ENCODE measurements around the gene ZNF587.
"Not testable (repeated sequence)": the region's sequence is repeated elsewhere in the genome, so short reads cannot be mapped to it uniquely, and the experiment has no call there.

DNA sequence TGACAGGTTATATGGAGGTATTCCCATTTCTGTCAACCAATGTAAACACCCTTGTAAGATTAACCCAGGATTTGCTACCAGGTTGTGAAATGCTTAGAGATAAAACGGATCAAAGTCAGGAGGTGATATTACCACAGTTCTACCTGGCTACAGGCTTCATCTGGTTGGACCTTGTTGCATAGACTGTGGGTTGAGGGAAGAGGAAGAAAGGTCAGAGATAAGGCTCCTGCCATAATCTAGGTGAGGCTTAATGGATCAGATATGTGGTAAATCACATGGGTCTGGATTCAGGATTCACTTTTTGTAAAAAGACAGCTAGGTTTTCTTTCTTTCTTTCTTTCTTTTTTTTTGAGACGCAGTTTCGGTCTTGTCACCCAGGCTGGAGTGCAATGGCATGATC, 28.2 kb upstream of the ZNF587 start:
- TF ChIP-seq, protein P1, sequence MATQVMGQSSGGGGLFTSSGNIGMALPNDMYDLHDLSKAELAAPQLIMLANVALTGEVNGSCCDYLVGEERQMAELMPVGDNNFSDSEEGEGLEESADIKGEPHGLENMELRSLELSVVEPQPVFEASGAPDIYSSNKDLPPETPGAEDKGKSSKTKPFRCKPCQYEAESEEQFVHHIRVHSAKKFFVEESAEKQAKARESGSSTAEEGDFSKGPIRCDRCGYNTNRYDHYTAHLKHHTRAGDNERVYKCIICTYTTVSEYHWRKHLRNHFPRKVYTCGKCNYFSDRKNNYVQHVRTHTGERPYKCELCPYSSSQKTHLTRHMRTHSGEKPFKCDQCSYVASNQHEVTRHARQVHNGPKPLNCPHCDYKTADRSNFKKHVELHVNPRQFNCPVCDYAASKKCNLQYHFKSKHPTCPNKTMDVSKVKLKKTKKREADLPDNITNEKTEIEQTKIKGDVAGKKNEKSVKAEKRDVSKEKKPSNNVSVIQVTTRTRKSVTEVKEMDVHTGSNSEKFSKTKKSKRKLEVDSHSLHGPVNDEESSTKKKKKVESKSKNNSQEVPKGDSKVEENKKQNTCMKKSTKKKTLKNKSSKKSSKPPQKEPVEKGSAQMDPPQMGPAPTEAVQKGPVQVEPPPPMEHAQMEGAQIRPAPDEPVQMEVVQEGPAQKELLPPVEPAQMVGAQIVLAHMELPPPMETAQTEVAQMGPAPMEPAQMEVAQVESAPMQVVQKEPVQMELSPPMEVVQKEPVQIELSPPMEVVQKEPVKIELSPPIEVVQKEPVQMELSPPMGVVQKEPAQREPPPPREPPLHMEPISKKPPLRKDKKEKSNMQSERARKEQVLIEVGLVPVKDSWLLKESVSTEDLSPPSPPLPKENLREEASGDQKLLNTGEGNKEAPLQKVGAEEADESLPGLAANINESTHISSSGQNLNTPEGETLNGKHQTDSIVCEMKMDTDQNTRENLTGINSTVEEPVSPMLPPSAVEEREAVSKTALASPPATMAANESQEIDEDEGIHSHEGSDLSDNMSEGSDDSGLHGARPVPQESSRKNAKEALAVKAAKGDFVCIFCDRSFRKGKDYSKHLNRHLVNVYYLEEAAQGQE (IDR thresholded peaks at IDR 0.05; ENCODE audit: borderline replicate concordance in 1 of 2, low read depth in 1 of 2, low read length in 2 of 2): not testable (repeated sequence)
- not testable (repeated sequence) for TF ChIP-seq CREM (IDR thresholded peaks at IDR 0.05); CREM (CRISPR knock-in tag; IDR thresholded peaks at IDR 0.05); NR2F1 (CRISPR knock-in tag; IDR thresholded peaks at IDR 0.05); ARHGAP35 (CRISPR knock-in tag; IDR thresholded peaks at IDR 0.05; ENCODE audit: borderline replicate concordance); NFE2 (CRISPR knock-in tag; IDR thresholded peaks at IDR 0.05); MAFF (IDR thresholded peaks at IDR 0.05; ENCODE audit: low read depth, low read length); POLR2A (IDR thresholded peaks at IDR 0.05; ENCODE audit: insufficient read depth in 1 of 2, low read depth in 2 of 2, low read length in 2 of 2); FIP1L1 (IDR thresholded peaks at IDR 0.05; ENCODE audit: borderline replicate concordance, insufficient read depth, low read depth, low read length); ZNF660 (CRISPR knock-in tag; IDR thresholded peaks at IDR 0.05; ENCODE audit: borderline replicate concordance, low read depth)
- TF ChIP-seq, protein P2, sequence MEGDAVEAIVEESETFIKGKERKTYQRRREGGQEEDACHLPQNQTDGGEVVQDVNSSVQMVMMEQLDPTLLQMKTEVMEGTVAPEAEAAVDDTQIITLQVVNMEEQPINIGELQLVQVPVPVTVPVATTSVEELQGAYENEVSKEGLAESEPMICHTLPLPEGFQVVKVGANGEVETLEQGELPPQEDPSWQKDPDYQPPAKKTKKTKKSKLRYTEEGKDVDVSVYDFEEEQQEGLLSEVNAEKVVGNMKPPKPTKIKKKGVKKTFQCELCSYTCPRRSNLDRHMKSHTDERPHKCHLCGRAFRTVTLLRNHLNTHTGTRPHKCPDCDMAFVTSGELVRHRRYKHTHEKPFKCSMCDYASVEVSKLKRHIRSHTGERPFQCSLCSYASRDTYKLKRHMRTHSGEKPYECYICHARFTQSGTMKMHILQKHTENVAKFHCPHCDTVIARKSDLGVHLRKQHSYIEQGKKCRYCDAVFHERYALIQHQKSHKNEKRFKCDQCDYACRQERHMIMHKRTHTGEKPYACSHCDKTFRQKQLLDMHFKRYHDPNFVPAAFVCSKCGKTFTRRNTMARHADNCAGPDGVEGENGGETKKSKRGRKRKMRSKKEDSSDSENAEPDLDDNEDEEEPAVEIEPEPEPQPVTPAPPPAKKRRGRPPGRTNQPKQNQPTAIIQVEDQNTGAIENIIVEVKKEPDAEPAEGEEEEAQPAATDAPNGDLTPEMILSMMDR (CRISPR knock-in tag; IDR thresholded peaks at IDR 0.05): not testable (repeated sequence)
